Esophagus muscularis mucosa (tissue), 4 donors: ENCODE results near the gene SPATA22. TPM values are rescaled to one million over a fixed set of nuclear protein-coding genes. Genes with fewer than 3 reads are reported as not detected.
"Not testable (repeated sequence)": the region's sequence is repeated elsewhere in the genome, so short reads cannot be mapped to it uniquely, and the experiment has no call there.

Experiments used
- DNase-seq: peaks from one replicate; pipeline ENCODE4 v3.0.0-alpha.2; 2017; ENCODE audit errors: extremely low spot score
- H3K27ac ChIP-seq, 4 donors: fragments of 200-600 bp; sonication (generic); replicated peaks in 1 of 4; 1 replicate in 3 of 4; 2 replicates in 1 of 4; pipeline ENCODE4 v1.5.1; 2016 to 2019; ENCODE audit warnings: mild to moderate bottlenecking in 1 of 4
- H3K27me3 ChIP-seq, 4 donors: fragments of 200-600 bp; sonication (generic); one replicate each; pipeline versions ENCODE4 v1.5.1 to v1.6.0; 2016 to 2019
- H3K36me3 ChIP-seq, 4 donors: fragments of 200-600 bp; sonication (generic); one replicate each; pipeline ENCODE4 v1.5.1; 2016 to 2019
- H3K4me1 ChIP-seq, 4 donors: fragments of 200-600 bp; sonication (generic); one replicate each; pipeline ENCODE4 v1.5.1; 2016 to 2019
- H3K4me3 ChIP-seq, 4 donors: fragments of 200-600 bp; sonication (generic); 1 replicate in 2 of 4; 2 replicates in 2 of 4; pipeline ENCODE4 v1.5.1; 2016 to 2019; ENCODE audit warnings: mild to moderate bottlenecking in 4 of 4, moderate library complexity in 1 of 4
- H3K9me3 ChIP-seq, 4 donors: fragments of 200-600 bp; sonication (generic); 1 replicate in 3 of 4; 2 replicates in 1 of 4; pipeline ENCODE4 v1.5.1; 2016 to 2019
- EP300 ChIP-seq: sonication (generic); formaldehyde crosslinking; IDR thresholded peaks from one replicate; pipeline ENCODE4 v1.6.1; 2017; ENCODE audit warnings: antibody characterized with exemption
- POLR2A ChIP-seq: fragments of 450-650 bp; IDR thresholded peaks from one replicate; pipeline ENCODE4 v1.6.1; 2017; ENCODE audit warnings: antibody characterized with exemption, moderate library complexity, mild to moderate bottlenecking, low read depth
- POLR2AphosphoS5 ChIP-seq, 2 donors: sonication (generic); formaldehyde crosslinking; IDR thresholded peaks; one replicate each; pipeline ENCODE4 v1.6.1; 2017; ENCODE audit warnings: antibody characterized with exemption in 2 of 2
- WGBS: methylation state at CpG from one replicate; pipeline ENCODE4 v1.1.5; 2018; 5-methylcytosine and 5-hydroxymethylcytosine counted together
- intact Hi-C: fragments of 100-400 bp; cut with DNase I; formaldehyde crosslinking; loops from one replicate; pipeline ENCODE4 v1.15.1; 2023
- total RNA-seq, 4 donors: library from RNA; depleted of rRNA; stranded (reverse); fragments of >200 nt; gene quantifications; one replicate each; pipeline versions ENCODE4 v1.1.0 to v1.2.1, GENCODE V29; 2016
- TF ChIP-seq, protein P1 (sequence below), 3 experiments: fragments of 200-600 bp in 2 of 3; fragments of 450-650 bp in 1 of 3; sonication (generic) in 2 of 3; IDR thresholded peaks; one replicate each; pipeline ENCODE4 v1.5.1; 2017 to 2019; ENCODE audit warnings: antibody characterized with exemption in 3 of 3, mild to moderate bottlenecking in 2 of 3, moderate library complexity in 1 of 3

SPATA22 gene, protein sequence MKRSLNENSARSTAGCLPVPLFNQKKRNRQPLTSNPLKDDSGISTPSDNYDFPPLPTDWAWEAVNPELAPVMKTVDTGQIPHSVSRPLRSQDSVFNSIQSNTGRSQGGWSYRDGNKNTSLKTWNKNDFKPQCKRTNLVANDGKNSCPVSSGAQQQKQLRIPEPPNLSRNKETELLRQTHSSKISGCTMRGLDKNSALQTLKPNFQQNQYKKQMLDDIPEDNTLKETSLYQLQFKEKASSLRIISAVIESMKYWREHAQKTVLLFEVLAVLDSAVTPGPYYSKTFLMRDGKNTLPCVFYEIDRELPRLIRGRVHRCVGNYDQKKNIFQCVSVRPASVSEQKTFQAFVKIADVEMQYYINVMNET
- under 1 TPM in 2 of 4 donors, not detected in 2; 0.39 to 0.50 TPM for total RNA-seq

DNA sequence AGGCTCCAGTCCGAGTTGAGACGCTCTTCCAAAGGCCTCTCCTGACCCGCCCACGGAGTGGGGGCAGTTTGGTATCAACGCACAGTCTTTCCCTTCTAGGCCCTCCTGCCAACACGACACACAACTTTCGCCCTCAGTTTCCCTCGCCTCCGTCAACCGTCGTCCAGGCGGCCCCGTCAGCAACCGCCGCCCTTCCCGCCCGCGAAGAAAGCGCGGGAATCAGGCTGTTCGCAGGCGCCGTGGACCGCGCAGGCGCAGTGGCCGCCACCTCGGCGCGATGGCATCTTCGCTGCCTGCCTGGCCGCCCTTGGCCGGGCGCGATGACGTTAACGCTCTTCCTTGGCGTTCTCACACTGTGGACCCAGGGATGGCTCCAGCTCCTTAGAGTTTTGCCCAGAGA lies at the start of gene SPATA22:
SPATA22 (minus strand) TSS at position 221 of the 400 bp plus-strand sequence. CDS start 2,494 bp downstream, outside the sequence.
- Histone ChIP-seq H3K9me3 (no peaks in the 10 kb centered on the region), H3K27me3 (peaks cover 0 to 3% (median 0%) of the 10 kb centered on the region in 4 donors), H3K4me3 (no peak within 1 kb of the TSS), H3K27ac (no peak within 1 kb of the TSS), H3K36me3 (no peaks in the 10 kb centered on the region), H3K4me1 (no peaks in the 10 kb centered on the region)
- no peak for DNase-seq
- 97% methylated on average over 38 of the region's 38 CpGs for WGBS
- TF ChIP-seq, protein P1, sequence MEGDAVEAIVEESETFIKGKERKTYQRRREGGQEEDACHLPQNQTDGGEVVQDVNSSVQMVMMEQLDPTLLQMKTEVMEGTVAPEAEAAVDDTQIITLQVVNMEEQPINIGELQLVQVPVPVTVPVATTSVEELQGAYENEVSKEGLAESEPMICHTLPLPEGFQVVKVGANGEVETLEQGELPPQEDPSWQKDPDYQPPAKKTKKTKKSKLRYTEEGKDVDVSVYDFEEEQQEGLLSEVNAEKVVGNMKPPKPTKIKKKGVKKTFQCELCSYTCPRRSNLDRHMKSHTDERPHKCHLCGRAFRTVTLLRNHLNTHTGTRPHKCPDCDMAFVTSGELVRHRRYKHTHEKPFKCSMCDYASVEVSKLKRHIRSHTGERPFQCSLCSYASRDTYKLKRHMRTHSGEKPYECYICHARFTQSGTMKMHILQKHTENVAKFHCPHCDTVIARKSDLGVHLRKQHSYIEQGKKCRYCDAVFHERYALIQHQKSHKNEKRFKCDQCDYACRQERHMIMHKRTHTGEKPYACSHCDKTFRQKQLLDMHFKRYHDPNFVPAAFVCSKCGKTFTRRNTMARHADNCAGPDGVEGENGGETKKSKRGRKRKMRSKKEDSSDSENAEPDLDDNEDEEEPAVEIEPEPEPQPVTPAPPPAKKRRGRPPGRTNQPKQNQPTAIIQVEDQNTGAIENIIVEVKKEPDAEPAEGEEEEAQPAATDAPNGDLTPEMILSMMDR (IDR thresholded peaks at IDR 0.05), result no peak
- TF ChIP-seq POLR2A (no peak), EP300 (no peak), POLR2AphosphoS5 (IDR thresholded peaks at IDR 0.05) (no peak)
- intact Hi-C loops, result no loop called here

DNA sequence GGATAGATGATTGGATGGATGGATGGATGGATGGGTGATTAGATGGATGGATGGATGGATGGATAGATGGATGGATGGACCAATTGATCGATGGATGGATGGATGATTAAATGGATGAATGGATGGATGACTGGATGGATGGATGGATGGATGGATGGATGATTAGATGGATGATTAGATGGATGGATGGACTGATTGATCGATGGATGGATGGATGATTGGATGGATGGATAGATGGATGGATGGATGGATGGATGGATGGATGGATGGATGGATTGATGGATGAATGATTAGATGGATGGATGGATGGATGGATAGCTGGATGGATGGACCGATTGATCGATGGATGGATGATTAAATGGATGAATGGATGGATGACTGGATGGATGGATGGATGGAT lies 47.9 kb upstream of the SPATA22 start:
- H3K27ac ChIP-seq, DNase-seq, H3K9me3 ChIP-seq, H3K27me3 ChIP-seq, H3K36me3 ChIP-seq, H3K4me3 ChIP-seq, intact Hi-C loops, H3K4me1 ChIP-seq: not testable (repeated sequence)
- WGBS, result 86% methylated on average over 4 of the region's 4 CpGs

DNA sequence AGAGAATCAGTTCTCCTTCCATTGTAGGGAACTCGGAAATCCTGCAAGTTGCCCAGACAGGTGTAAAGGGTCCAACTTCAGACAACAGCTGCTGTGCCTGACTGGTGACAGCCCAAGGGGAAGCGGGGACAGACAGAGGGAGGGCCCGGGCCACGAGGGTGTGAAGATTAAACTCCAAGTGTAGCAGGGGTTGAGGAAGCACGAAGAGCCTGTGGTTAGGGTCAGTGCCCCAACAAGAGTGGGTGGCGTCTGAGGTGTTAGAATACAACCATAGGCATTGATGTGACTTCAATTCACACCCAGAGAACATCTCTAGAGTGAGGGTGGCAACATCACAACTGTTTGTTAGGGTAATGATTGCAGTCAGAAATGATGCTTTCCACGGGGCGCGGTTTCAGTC lies 43.3 kb upstream of the SPATA22 start:
- intact Hi-C loops, result no loop called here
- Histone ChIP-seq H3K4me3 (no peak overlapping the region), H3K4me1 (peaks cover 21 to 25% (median 24%) of the 10 kb centered on the region in 4 donors), H3K36me3 (no peaks in the 10 kb centered on the region), H3K9me3 (no peaks in the 10 kb centered on the region), H3K27me3 (no peaks in the 10 kb centered on the region), H3K27ac (no peak overlapping the region)
- TF ChIP-seq POLR2A (no peak), EP300 (no peak), POLR2AphosphoS5 (IDR thresholded peaks at IDR 0.05) (no peak)
- TF ChIP-seq, protein P1 (IDR thresholded peaks at IDR 0.05), result no peak
- no peak for DNase-seq
- 69% methylated on average over 9 of the region's 9 CpGs for WGBS

DNA sequence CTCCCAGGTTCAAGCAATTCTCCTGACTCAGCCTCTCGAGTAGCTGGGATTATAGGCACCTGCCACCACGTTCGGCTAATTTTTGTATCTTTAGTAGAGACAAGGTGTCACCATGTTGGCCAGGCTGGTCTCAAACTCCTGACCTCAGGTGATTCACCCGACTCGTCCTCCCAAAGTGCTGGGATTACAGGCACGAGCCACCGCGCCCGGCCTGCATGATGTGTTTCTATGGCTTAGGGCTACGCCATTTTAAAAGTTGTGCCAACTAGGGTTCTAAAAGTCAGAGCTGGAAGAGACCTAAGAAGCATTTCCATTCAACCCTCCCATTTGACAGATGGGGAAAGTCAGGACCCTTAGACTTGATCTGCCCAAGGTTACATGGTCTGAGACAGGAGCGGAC lies 42.5 kb upstream of the SPATA22 start:
- peaks cover 21 to 25% (median 24%) of the 10 kb centered on the region in 4 donors for H3K4me1 ChIP-seq
- H3K36me3 ChIP-seq, H3K4me3 ChIP-seq, H3K27ac ChIP-seq, H3K27me3 ChIP-seq, DNase-seq, intact Hi-C loops, H3K9me3 ChIP-seq: not testable (repeated sequence)
- 93% methylated on average over 11 of the region's 11 CpGs for WGBS

DNA sequence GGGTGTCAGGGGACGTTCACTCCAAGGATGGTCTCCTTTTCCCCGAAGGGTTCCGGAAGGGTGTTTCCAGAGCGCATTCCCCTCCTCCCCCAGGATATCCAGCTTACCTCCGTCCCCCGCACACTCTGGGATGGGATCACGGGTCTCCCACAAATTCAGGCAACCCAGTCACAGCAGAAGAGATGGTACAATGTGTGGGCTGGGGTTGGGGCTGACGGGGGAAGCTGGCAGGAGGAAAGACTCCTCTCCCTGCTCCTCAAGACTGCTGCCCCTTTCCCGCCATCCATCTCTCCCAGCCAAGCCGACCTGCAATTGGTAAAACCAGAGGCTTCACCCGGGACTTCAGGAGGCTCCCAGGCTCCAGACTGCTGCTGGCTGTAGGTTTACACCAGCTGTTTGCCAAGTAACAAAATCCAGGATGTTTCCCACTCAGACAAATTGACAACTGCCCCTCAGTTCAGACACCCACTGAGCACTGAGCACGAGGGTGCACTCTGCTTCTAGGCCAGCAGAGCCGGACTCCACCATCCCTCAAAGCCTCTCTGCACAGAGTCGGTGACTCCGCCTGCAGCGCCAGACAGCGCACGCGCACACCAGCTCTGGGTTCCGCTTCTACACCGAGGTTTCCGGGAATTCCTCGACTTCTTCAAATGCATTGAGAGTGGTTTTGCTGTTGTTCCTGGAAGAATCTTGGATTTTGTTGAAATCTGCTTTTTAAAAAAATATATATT lies 41.9 kb upstream of the SPATA22 start:
- intact Hi-C loops, result no loop called here
- Histone ChIP-seq H3K36me3 (no peaks in the 10 kb centered on the region), H3K4me3 (peak overlapping the region in 1 of 4 donors; percentile 28), H3K9me3 (no peaks in the 10 kb centered on the region), H3K27me3 (no peaks in the 10 kb centered on the region), H3K27ac (peak overlapping the region; percentile 53 to 75 (median 72)), H3K4me1 (peaks cover 21 to 25% (median 24%) of the 10 kb centered on the region in 4 donors)
- TF ChIP-seq, protein P1 (IDR thresholded peaks at IDR 0.05), result no peak
- TF ChIP-seq POLR2AphosphoS5 (IDR thresholded peaks at IDR 0.05), result no peak
- no peak for TF ChIP-seq EP300
- no peak for TF ChIP-seq POLR2A
- WGBS, result 83% methylated on average over 22 of the region's 23 CpGs
- DNase-seq, result no peak
